ENCODE measurements around the gene FKBP2. TPM values are rescaled to one million over a fixed set of nuclear protein-coding genes. Genes with fewer than 3 reads are reported as not detected.

The FKBP2 gene
- total RNA-seq, 2 experiments from 2014 or later = 26.4 to 27.9 TPM

- ChIA-PET POLR2A (interaction anchor here (1.6 to 11.0 kb wide), 4 partner anchors 17 to 62 kb away, joined by 3 to 161 read pairs (median 24); partner anchors contain the start of gene ESRRA), CTCF (interaction anchor here (0.8 to 4.7 kb wide), 3 partner anchors 17 to 83 kb away, joined by 3 to 27 read pairs (median 4); partner anchors contain the start of gene FERMT3)
- peak overlapping the region; percentile 79 for H3K4me3 Mint-ChIP-seq
- peaks cover 28% of the 10 kb centered on the region for H3K4me1 Mint-ChIP-seq
- no peak for DNase-seq
- no peaks in the 10 kb centered on the region for H3K9me3 Mint-ChIP-seq
- H3K27ac Mint-ChIP-seq = peak overlapping the region; percentile 70
- peaks cover 11% of the 10 kb centered on the region for H3K27me3 Mint-ChIP-seq
- H3K36me3 Mint-ChIP-seq (ENCODE audit: low read depth) = peaks cover 10% of the 10 kb centered on the region
Observed at GRCh38 chr11:64286801-64287159, 45.9 kb downstream of the FKBP2 start.

GRCh38 chr11:64287676-64288352 lies 46.9 kb downstream of the FKBP2 start:
- Mint-ChIP-seq H3K27me3 (peaks cover 14% of the 10 kb centered on the region), H3K27ac (no peak overlapping the region), H3K4me1 (peaks cover 27% of the 10 kb centered on the region), H3K36me3 (ENCODE audit: low read depth) (peaks cover 6% of the 10 kb centered on the region), H3K9me3 (no peaks in the 10 kb centered on the region), H3K4me3 (no peak overlapping the region)
- ChIA-PET CTCF (interaction anchor here (1.7 to 2.2 kb wide), 3 partner anchors 14 to 17 kb away, joined by 4 to 8 read pairs (median 6); no protein-coding TSS in a partner anchor), POLR2A (interaction anchor here (1.6 to 11.0 kb wide), 2 partner anchors 18 to 24 kb away, joined by 3 to 161 read pairs; no protein-coding TSS in a partner anchor)
- no peak for DNase-seq

- peaks cover 19% of the 10 kb centered on the region for H3K27me3 Mint-ChIP-seq
- no peak overlapping the region for H3K4me3 Mint-ChIP-seq
- H3K27ac Mint-ChIP-seq = no peak overlapping the region
- DNase-seq = no peak
- CTCF ChIA-PET = interaction anchor here (0.6 to 2.2 kb wide), 4 partner anchors 13 to 100 kb away, joined by 3 to 8 read pairs (median 4); no protein-coding TSS in a partner anchor
- no peaks in the 10 kb centered on the region for H3K9me3 Mint-ChIP-seq
- POLR2A ChIA-PET = interaction anchor here (11.0 kb wide), 1 partner anchor 18 kb away, joined by 161 read pairs; no protein-coding TSS in a partner anchor
- peaks cover 24% of the 10 kb centered on the region for H3K4me1 Mint-ChIP-seq
- peaks cover 6% of the 10 kb centered on the region for H3K36me3 Mint-ChIP-seq (ENCODE audit: low read depth)
Observed at GRCh38 chr11:64288353-64288750, 47.5 kb downstream of the FKBP2 start.

GRCh38 chr11:64289002-64289564 lies 48.2 kb downstream of the FKBP2 start:
- no peak overlapping the region for H3K4me3 Mint-ChIP-seq
- peaks cover 26% of the 10 kb centered on the region for H3K27me3 Mint-ChIP-seq
- H3K4me1 Mint-ChIP-seq = peaks cover 22% of the 10 kb centered on the region
- H3K9me3 Mint-ChIP-seq = no peaks in the 10 kb centered on the region
- ChIA-PET POLR2A (interaction anchor here (1.0 to 11.0 kb wide), 3 partner anchors 13 to 29 kb away, joined by 3 to 161 read pairs (median 6); partner anchors contain the start of gene PRDX5), CTCF (interaction anchor here (0.6 to 2.4 kb wide), 6 partner anchors 12 to 101 kb away, joined by 3 to 13 read pairs (median 5); no protein-coding TSS in a partner anchor)
- no peak overlapping the region for H3K27ac Mint-ChIP-seq
- H3K36me3 Mint-ChIP-seq (ENCODE audit: low read depth) = peaks cover 6% of the 10 kb centered on the region
- no peak for DNase-seq

GRCh38 chr11:64290352-64291261 lies 49.7 kb downstream of the FKBP2 start:
- peaks cover 20% of the 10 kb centered on the region for H3K4me1 Mint-ChIP-seq
- ChIA-PET CTCF (interaction anchor here (2.2 to 2.4 kb wide), 2 partner anchors 11 to 14 kb away, joined by 8 to 13 read pairs; no protein-coding TSS in a partner anchor), POLR2A (interaction anchor here (0.8 to 1.6 kb wide), 5 partner anchors 14 to 64 kb away, joined by 3 to 6 read pairs (median 3); partner anchors contain the start of genes ESRRA, NUDT22, PRDX5 and TRPT1)
- no peak overlapping the region for H3K27ac Mint-ChIP-seq
- peaks cover 6% of the 10 kb centered on the region for H3K36me3 Mint-ChIP-seq (ENCODE audit: low read depth)
- no peak for DNase-seq
- H3K4me3 Mint-ChIP-seq = peak overlapping the region; percentile 53
- H3K9me3 Mint-ChIP-seq = no peaks in the 10 kb centered on the region
- peaks cover 38% of the 10 kb centered on the region for H3K27me3 Mint-ChIP-seq

GRCh38 chr11:64291262-64291751 lies 50.4 kb downstream of the FKBP2 start, which contains the start of gene KCNK4:
TSS of gene KCNK4 (plus strand) at chr11:64291302. CDS start at chr11:64293019, 1,717 bp downstream.
- DNase-seq = no peak
- Mint-ChIP-seq H3K27me3 (peaks cover 46% of the 10 kb centered on the region), H3K36me3 (ENCODE audit: low read depth) (peaks cover 6% of the 10 kb centered on the region), H3K4me1 (peaks cover 18% of the 10 kb centered on the region), H3K27ac (no peak within 1 kb of the TSS), H3K9me3 (no peaks in the 10 kb centered on the region), H3K4me3 (peak within 1 kb of the TSS; percentile 53)
- CTCF ChIA-PET = interaction anchor here (2.4 kb wide), 1 partner anchor 10 kb away, joined by 13 read pairs; no protein-coding TSS in a partner anchor
- POLR2A ChIA-PET = interaction anchor here (1.4 to 1.6 kb wide), 2 partner anchors 9 to 21 kb away, joined by 3 read pairs; no protein-coding TSS in a partner anchor

GRCh38 chr11:64291752-64292459 lies 51.0 kb downstream of the FKBP2 start:
- DNase-seq = no peak
- no peak overlapping the region for H3K4me3 Mint-ChIP-seq
- peaks cover 12% of the 10 kb centered on the region for H3K4me1 Mint-ChIP-seq
- no peak overlapping the region for H3K27ac Mint-ChIP-seq
- H3K9me3 Mint-ChIP-seq = no peaks in the 10 kb centered on the region
- H3K27me3 Mint-ChIP-seq = peaks cover 51% of the 10 kb centered on the region
- POLR2A ChIA-PET = interaction anchor here (1.0 to 1.4 kb wide), 2 partner anchors 9 to 12 kb away, joined by 3 read pairs; no protein-coding TSS in a partner anchor
- CTCF ChIA-PET = interaction anchor here (1.5 to 1.8 kb wide), 2 partner anchors 9 to 12 kb away, joined by 8 to 11 read pairs; no protein-coding TSS in a partner anchor
- H3K36me3 Mint-ChIP-seq (ENCODE audit: low read depth) = peaks cover 6% of the 10 kb centered on the region

- H3K27me3 Mint-ChIP-seq = peaks cover 59% of the 10 kb centered on the region
- DNase-seq = no peak
- H3K4me1 Mint-ChIP-seq = peaks cover 11% of the 10 kb centered on the region
- H3K36me3 Mint-ChIP-seq (ENCODE audit: low read depth) = peaks cover 6% of the 10 kb centered on the region
- POLR2A ChIA-PET = interaction anchor here (0.9 to 1.4 kb wide), 3 partner anchors 8 to 88 kb away, joined by 3 read pairs; no protein-coding TSS in a partner anchor
- peak overlapping the region; percentile 30 for H3K4me3 Mint-ChIP-seq
- H3K27ac Mint-ChIP-seq = no peak overlapping the region
- CTCF ChIA-PET = interaction anchor here (1.5 to 1.8 kb wide), 2 partner anchors 8 to 12 kb away, joined by 8 to 11 read pairs; no protein-coding TSS in a partner anchor
- no peaks in the 10 kb centered on the region for H3K9me3 Mint-ChIP-seq
Observed at GRCh38 chr11:64292460-64293254, 51.8 kb downstream of the FKBP2 start.
